Duodenal mucosa (tissue), 2 donors: ENCODE measurements around the gene HNF1A.
"Not testable (repeated sequence)": the region's sequence is repeated elsewhere in the genome, so short reads cannot be mapped to it uniquely, and the experiment has no call there.

Source experiments
- H3K27ac ChIP-seq: one replicate; pipeline ENCODE4 v1.7.0; 2013; ENCODE audit warnings: low read depth, low read length
- H3K27me3 ChIP-seq, 2 donors: one replicate each; pipeline ENCODE4 v1.7.0; 2013; ENCODE audit warnings: low read length in 2 of 2, control low read depth in 1 of 2; ENCODE audit not compliant: insufficient read depth in 2 of 2, control insufficient read depth in 1 of 2
- H3K36me3 ChIP-seq, 2 donors: one replicate each; pipeline ENCODE4 v1.7.0; 2013; ENCODE audit warnings: low read length in 2 of 2, control low read depth in 1 of 2; ENCODE audit not compliant: insufficient read depth in 2 of 2, control insufficient read depth in 1 of 2
- H3K4me1 ChIP-seq, 2 donors: one replicate each; pipeline ENCODE4 v1.7.0; 2013; ENCODE audit warnings: low read length in 2 of 2, control low read depth in 1 of 2; ENCODE audit not compliant: insufficient read depth in 2 of 2, control insufficient read depth in 1 of 2
- H3K4me3 ChIP-seq, 2 donors: one replicate each; pipeline ENCODE4 v1.7.0; 2013; ENCODE audit warnings: low read length in 2 of 2, low read depth in 1 of 2
- H3K9ac ChIP-seq, 2 donors: one replicate each; pipeline ENCODE4 v1.7.0; 2013; ENCODE audit warnings: low read length in 2 of 2, low read depth in 1 of 2
- H3K9me3 ChIP-seq, 2 donors: one replicate each; pipeline ENCODE4 v1.7.0; 2013; ENCODE audit warnings: low read length in 2 of 2, control low read depth in 1 of 2; ENCODE audit not compliant: control insufficient read depth in 1 of 2

The HNF1A gene

GRCh38 chr12:120940006-120940405 is 38.3 kb upstream of the HNF1A start:
- Histone ChIP-seq H3K4me3 (no peak overlapping the region), H3K9ac (no peak overlapping the region), H3K9me3 (no peaks in the 10 kb centered on the region), H3K36me3 (no peaks in the 10 kb centered on the region), H3K27ac (no peak overlapping the region), H3K4me1 (no peaks in the 10 kb centered on the region), H3K27me3 (peaks cover 0 to 2% of the 10 kb centered on the region in 2 donors)

DNA sequence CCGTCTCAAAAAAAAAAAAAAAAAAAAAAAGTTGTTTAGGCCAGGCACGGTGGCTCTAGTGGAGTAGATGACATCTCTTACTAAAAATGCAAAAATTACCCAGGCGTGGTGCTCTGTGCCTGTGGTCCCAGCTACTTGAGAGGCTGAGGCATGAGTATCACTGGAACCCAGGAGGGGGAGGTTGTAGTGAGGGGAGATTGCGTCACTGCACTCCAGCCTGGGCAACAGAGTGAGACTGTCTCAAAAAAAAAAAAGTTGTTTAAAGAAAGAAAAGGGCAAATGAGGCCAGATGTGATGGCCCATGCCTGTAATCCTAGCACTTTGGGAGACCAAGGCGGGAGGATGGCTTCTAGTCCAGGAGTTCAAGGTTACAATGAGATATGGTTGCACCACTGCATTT is 37.5 kb upstream of the HNF1A start:
- no peak overlapping the region for H3K27ac ChIP-seq
- no peaks in the 10 kb centered on the region for H3K4me1 ChIP-seq

DNA sequence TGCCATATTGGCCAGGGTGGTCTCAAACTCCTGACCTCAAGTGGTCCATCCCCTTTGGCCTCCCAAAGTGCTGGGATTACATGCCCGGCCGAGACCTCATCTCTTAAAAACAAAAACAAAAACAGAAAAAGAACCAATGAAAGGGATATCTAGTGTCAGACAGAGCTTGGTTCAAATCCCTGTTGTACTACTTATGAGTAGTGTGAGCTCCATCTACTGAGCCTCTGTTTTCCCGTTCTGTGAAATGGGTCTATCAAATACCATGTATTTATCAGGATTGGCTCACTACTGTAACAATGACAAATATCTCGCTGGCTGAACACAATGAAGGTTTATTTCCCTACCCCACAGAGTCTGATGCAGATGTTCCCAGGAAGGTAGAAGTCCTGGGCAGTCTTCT is 36.9 kb upstream of the HNF1A start:
- no peak overlapping the region for H3K9ac ChIP-seq
- H3K36me3 ChIP-seq = no peaks in the 10 kb centered on the region
- peaks cover 0 to 2% of the 10 kb centered on the region in 2 donors for H3K27me3 ChIP-seq
- H3K4me1 ChIP-seq = no peaks in the 10 kb centered on the region
- H3K4me3 ChIP-seq = no peak overlapping the region
- no peaks in the 10 kb centered on the region for H3K9me3 ChIP-seq
- no peak overlapping the region for H3K27ac ChIP-seq

More for the DNA sequence above, 37.5 kb upstream of the HNF1A start:
- no peak overlapping the region for H3K4me3 ChIP-seq
- H3K9me3 ChIP-seq = no peaks in the 10 kb centered on the region
- H3K9ac ChIP-seq = no peak overlapping the region
- peaks cover 0 to 2% of the 10 kb centered on the region in 2 donors for H3K27me3 ChIP-seq
- H3K36me3 ChIP-seq = no peaks in the 10 kb centered on the region

DNA sequence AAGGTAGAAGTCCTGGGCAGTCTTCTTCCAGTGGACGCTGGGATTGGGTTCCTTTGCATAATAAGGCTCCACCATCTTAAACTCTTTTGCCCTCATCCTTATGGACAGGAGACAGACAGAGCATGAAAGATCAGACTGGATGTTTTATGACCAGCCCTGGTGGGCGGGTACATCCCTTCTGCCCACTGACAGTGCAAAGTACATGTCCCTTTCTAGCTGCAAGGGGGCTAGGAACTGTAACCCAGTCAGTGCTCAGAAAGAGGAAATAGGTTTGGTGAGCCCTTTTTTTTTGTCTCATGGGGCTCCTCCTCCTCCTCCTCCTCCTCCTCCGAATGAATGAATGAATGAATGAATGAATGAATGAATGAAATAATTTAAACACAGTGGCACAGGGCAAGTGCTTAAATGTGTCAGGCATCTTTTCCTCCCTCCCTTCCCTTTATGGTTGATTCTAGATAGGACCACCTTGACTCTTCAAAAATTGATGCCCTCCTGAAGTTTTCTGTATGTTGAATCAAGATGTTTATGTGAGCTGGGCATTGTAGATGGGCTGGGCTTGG is 36.4 kb upstream of the HNF1A start:
- H3K4me1 ChIP-seq = no peaks in the 10 kb centered on the region
- H3K9ac ChIP-seq = no peak overlapping the region
- peaks cover 0 to 2% of the 10 kb centered on the region in 2 donors for H3K27me3 ChIP-seq
- H3K9me3 ChIP-seq = no peaks in the 10 kb centered on the region
- H3K4me3 ChIP-seq = no peak overlapping the region
- no peaks in the 10 kb centered on the region for H3K36me3 ChIP-seq
- no peak overlapping the region for H3K27ac ChIP-seq

DNA sequence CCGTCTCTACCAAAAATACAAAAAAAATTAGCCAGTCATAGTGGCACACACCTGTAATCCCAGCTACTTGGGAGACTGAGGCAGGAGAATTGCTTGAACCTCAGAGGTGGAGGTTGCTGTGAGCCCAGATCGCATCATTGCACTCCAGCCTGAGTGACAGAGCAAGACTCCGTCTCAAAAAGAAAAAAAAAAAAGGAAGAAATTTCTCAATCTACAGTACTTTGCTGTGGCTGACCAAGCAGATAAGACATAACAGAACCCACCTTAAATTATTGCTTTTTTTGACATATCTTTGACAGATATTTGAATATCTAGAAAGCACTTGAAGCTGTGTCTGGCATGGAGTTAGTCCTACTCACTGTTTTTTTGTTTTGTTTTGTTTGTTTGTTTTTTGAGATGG is 34.9 kb upstream of the HNF1A start:
- Histone ChIP-seq H3K4me3 (no peak overlapping the region), H3K9ac (no peak overlapping the region), H3K36me3 (no peaks in the 10 kb centered on the region), H3K4me1 (no peaks in the 10 kb centered on the region), H3K27ac (no peak overlapping the region), H3K27me3 (no peaks in the 10 kb centered on the region), H3K9me3 (no peaks in the 10 kb centered on the region)

DNA sequence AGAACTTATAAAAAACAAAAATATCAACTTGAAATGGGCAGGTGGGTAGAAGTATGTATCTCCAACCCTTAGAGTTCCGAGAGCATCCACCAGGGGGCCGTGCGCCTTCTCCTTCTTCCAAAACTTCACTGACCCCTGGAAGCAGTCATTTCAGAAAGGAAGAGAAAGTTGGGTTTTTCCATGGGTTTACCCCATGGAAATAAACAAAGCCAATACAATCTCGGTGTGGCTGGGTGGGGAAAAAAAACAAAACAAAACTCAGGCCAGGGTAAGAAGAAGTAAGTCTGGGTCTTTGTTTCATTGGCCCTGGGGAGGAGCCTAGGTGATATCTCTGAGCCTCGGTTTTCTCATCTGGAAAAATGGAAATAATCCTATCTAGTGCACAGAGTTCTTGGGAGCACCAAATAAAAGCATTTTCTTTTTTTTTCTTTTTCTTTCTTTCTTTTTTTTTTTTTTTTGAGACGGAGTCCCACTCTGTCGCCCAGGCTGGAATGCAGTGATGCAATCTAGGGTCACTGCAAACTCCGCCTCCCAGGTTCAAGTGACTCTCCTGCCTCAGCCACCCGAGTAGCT is 33.6 kb upstream of the HNF1A start:
- no peak overlapping the region for H3K27ac ChIP-seq
- H3K36me3 ChIP-seq = no peaks in the 10 kb centered on the region
- no peak overlapping the region for H3K4me3 ChIP-seq
- no peaks in the 10 kb centered on the region for H3K4me1 ChIP-seq
- no peaks in the 10 kb centered on the region for H3K9me3 ChIP-seq
- no peaks in the 10 kb centered on the region for H3K27me3 ChIP-seq
- no peak overlapping the region for H3K9ac ChIP-seq

- not testable (repeated sequence) for H3K36me3 ChIP-seq, H3K27me3 ChIP-seq, H3K4me1 ChIP-seq, H3K9me3 ChIP-seq, H3K27ac ChIP-seq, H3K4me3 ChIP-seq, H3K9ac ChIP-seq
Measured at GRCh38 chr12:120945516-120945915, 32.8 kb upstream of the HNF1A start.

GRCh38 chr12:120950260-120950799 is 28.0 kb upstream of the HNF1A start:
- H3K9me3 ChIP-seq, H3K27me3 ChIP-seq, H3K4me1 ChIP-seq, H3K27ac ChIP-seq, H3K36me3 ChIP-seq, H3K4me3 ChIP-seq, H3K9ac ChIP-seq: not testable (repeated sequence)

DNA sequence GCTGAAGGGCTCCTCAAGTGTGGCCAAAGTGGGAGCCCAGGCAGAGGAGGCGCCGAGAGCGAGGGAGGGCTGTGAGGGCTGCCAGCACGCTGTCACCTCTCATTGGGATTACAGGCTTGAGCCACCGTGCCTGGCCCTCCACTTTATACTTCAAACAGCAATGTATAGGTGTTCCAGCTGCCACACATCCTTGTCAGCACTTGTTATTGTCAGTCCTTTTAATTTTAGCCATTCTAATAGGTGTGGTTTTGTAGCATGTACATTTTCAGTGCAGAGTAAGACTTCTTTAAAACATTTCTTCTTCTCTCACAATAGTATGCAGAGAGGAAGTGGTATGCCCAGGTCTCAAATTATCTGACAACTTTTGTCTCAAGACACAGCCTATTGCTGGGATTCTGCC is 27.5 kb upstream of the HNF1A start:
- no peaks in the 10 kb centered on the region for H3K27me3 ChIP-seq
- H3K9ac ChIP-seq = no peak overlapping the region

DNA sequence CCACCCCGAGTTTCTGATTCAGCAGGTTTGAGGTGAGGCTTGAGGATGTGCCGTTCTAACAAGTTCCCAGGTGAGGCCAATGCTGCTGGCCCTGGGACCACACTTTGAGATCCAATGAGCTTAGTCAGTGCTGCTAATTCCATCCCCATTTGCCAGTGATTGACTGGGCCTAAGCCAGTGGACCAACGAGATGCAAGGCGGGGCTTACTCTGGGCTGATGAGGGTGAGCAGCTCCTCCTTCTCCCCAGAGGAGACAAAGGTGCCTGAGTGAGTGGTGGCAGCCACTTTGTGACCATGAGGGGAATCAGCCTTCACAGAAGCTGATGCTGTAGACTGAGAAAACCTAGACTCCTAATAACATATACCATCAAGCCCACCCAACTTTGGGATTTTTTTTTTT is 23.1 kb upstream of the HNF1A start:
- Histone ChIP-seq H3K9ac (no peak overlapping the region), H3K27me3 (no peaks in the 10 kb centered on the region), H3K4me3 (no peak overlapping the region), H3K4me1 (peaks cover 21 to 22% of the 10 kb centered on the region in 2 donors), H3K27ac (no peak overlapping the region), H3K9me3 (peaks cover 0 to 2% of the 10 kb centered on the region in 2 donors), H3K36me3 (no peaks in the 10 kb centered on the region)

More for the DNA sequence above, 27.5 kb upstream of the HNF1A start:
- Histone ChIP-seq H3K27ac (no peak overlapping the region), H3K9me3 (peaks cover 0 to 2% of the 10 kb centered on the region in 2 donors), H3K4me3 (no peak overlapping the region), H3K4me1 (no peaks in the 10 kb centered on the region), H3K36me3 (no peaks in the 10 kb centered on the region)
